Measurements from ENCODE around the gene CDH22.

The CDH22 gene

GRCh38 chr20:46127396-46128010 is 180.8 kb downstream of the CDH22 start:
- DNase-seq (ENCODE audit: low spot score), result no peak
- FAIRE-seq, result no peak

GRCh38 chr20:46126440-46127056 is 181.8 kb downstream of the CDH22 start:
- DNase-seq (ENCODE audit: low spot score), result no peak
- FAIRE-seq, result peak; percentile 9

Measured in urothelium cell line (cell line).